Putamen (tissue), 1 donor: ENCODE data around the gene LRCH2.
A peak's percentile ranks its signal among the peaks of the same experiment; 100 is the strongest.
"Not testable (repeated sequence)": the region's sequence is repeated elsewhere in the genome, so short reads cannot be mapped to it uniquely, and the experiment has no call there.

Experiments
- DNase-seq: peaks from one replicate; pipeline ENCODE4 v3.0.0-alpha.2; 2016; ENCODE audit warnings: low spot score

Gene LRCH2

GRCh38 chrX:115209547-115209946 is 24.3 kb downstream of the LRCH2 start:
- DNase-seq = not testable (repeated sequence)

- no peak for DNase-seq
Measured at GRCh38 chrX:115204040-115204439, 29.9 kb downstream of the LRCH2 start.

- no peak for DNase-seq
Measured at GRCh38 chrX:115192244-115192700, 41.6 kb downstream of the LRCH2 start.

GRCh38 chrX:115191490-115192243 is 42.2 kb downstream of the LRCH2 start:
- DNase-seq = no peak

GRCh38 chrX:115190636-115191489 is 43.0 kb downstream of the LRCH2 start:
- DNase-seq = no peak

GRCh38 chrX:115189646-115190635 is 44.0 kb downstream of the LRCH2 start:
- no peak for DNase-seq

- no peak for DNase-seq
Measured at GRCh38 chrX:115189110-115189509, 44.8 kb downstream of the LRCH2 start, which contains the start of gene RBMXL3. RBMXL3 (plus strand) TSS chrX:115189410; CDS start chrX:115189442, 32 bp downstream.

GRCh38 chrX:115183980-115184379 is 49.9 kb downstream of the LRCH2 start:
- no peak for DNase-seq

GRCh38 chrX:115178473-115178872 is 55.4 kb downstream of the LRCH2 start:
- DNase-seq = no peak

GRCh38 chrX:115177932-115178331 is 56.0 kb downstream of the LRCH2 start:
- DNase-seq = no peak

- no peak for DNase-seq
Measured at GRCh38 chrX:115174548-115174947, 59.3 kb downstream of the LRCH2 start.

GRCh38 chrX:115173181-115173580 is 60.7 kb downstream of the LRCH2 start:
- DNase-seq = no peak

GRCh38 chrX:115147220-115147619 is 86.7 kb downstream of the LRCH2 start:
- DNase-seq = peak; percentile 2

- no peak for DNase-seq
Measured at GRCh38 chrX:115142057-115142456, 91.8 kb downstream of the LRCH2 start.

GRCh38 chrX:115138040-115138439 is 95.9 kb downstream of the LRCH2 start:
- DNase-seq = no peak

GRCh38 chrX:115134382-115134781 is 99.5 kb downstream of the LRCH2 start:
- peak; percentile 0 for DNase-seq

- no peak for DNase-seq
Measured at GRCh38 chrX:115112411-115112810, 121.5 kb downstream of the LRCH2 start.

GRCh38 chrX:115098897-115099296 is 135.0 kb downstream of the LRCH2 start:
- DNase-seq = no peak

GRCh38 chrX:115093191-115093590 is 140.7 kb downstream of the LRCH2 start:
- no peak for DNase-seq

GRCh38 chrX:115089419-115089818 is 144.5 kb downstream of the LRCH2 start:
- DNase-seq = no peak

GRCh38 chrX:115068896-115069295 is 165.0 kb downstream of the LRCH2 start:
- DNase-seq = no peak

- no peak for DNase-seq
Measured at GRCh38 chrX:115067812-115068211, 166.1 kb downstream of the LRCH2 start.
